WTC11 (cell line): ENCODE data around the gene MARK2. TPM values are rescaled to one million over a fixed set of nuclear protein-coding genes. Genes with fewer than 3 reads are reported as not detected.

Source experiments
- ATAC-seq: fragments of 200-7000 bp; cut with Tn5 transposase; 2 replicates; pipeline ENCODE4 v1.10.0; 2021; ENCODE audit warnings: mild to moderate bottlenecking, moderate library complexity
- CTCF ChIA-PET: fragments of 300-600 bp; sonication (Branson Sonifier 250); formaldehyde crosslinking; loops from one replicate; lab custom pipeline; 2021; ENCODE audit warnings: antibody characterized with exemption; lab: Charles Lee
- POLR2A ChIA-PET: fragments of 350-600 bp; sonication (Branson Sonifier 250); formaldehyde crosslinking; loops from one replicate; lab custom pipeline; 2021; ENCODE audit warnings: antibody characterized with exemption; lab: Charles Lee
- DNase-seq: peaks from one replicate; pipeline ENCODE4 v3.0.0; 2021; ENCODE audit warnings: low spot score
- H3K27ac Mint-ChIP-seq: 2 replicates; pipeline ENCODE4 v1.8.0; 2021; ENCODE audit warnings: mixed read lengths
- H3K27me3 Mint-ChIP-seq: 2 replicates; pipeline ENCODE4 v1.8.0; 2021; ENCODE audit warnings: low read depth, mild to moderate bottlenecking, moderate library complexity, mixed read lengths
- H3K36me3 Mint-ChIP-seq: 2 replicates; pipeline ENCODE4 v1.8.0; 2021; ENCODE audit warnings: mixed read lengths
- H3K4me1 Mint-ChIP-seq: 2 replicates; pipeline ENCODE4 v1.8.0; 2022; ENCODE audit warnings: mixed read lengths
- H3K4me3 Mint-ChIP-seq: 2 replicates; pipeline ENCODE4 v1.8.0; 2021; ENCODE audit warnings: mild to moderate bottlenecking, moderate library complexity, mixed read lengths
- H3K9me3 Mint-ChIP-seq: 2 replicates; pipeline ENCODE4 v1.8.0; 2021; ENCODE audit warnings: mixed read lengths
- ATF2 ChIP-seq: sonication (generic); formaldehyde crosslinking; IDR thresholded peaks from 2 replicates; pipeline ENCODE4 v1.8.1; 2022; ENCODE audit warnings: low read depth, missing genetic modification reagents, borderline replicate concordance
- E2F1 ChIP-seq: sonication (generic); formaldehyde crosslinking; IDR thresholded peaks from 2 replicates; pipeline ENCODE4 v1.8.0; 2022; ENCODE audit warnings: mild to moderate bottlenecking, missing genetic modification reagents
- MYBL2 ChIP-seq: sonication (generic); formaldehyde crosslinking; IDR thresholded peaks from 2 replicates; pipeline ENCODE4 v1.8.1; 2023; ENCODE audit warnings: mild to moderate bottlenecking, moderate library complexity, missing genetic modification reagents
- NFATC4 ChIP-seq: fragments of 250-450 bp; sonication (Bioruptor Pico); IDR thresholded peaks from 2 replicates; pipeline ENCODE4 v1.9.0; 2021; ENCODE audit warnings: mild to moderate bottlenecking
- NFE2L1 ChIP-seq: sonication (generic); formaldehyde crosslinking; IDR thresholded peaks from 2 replicates; pipeline ENCODE4 v1.8.1; 2023; ENCODE audit warnings: missing genetic modification reagents
- NFYB ChIP-seq: sonication (generic); formaldehyde crosslinking; conservative IDR thresholded peaks from 2 replicates; pipeline ENCODE4 v1.8.0; 2022; ENCODE audit warnings: low read depth, missing genetic modification reagents
- USF1 ChIP-seq: sonication (generic); formaldehyde crosslinking; IDR thresholded peaks from 2 replicates; pipeline ENCODE4 v1.8.0; 2022; ENCODE audit warnings: mild to moderate bottlenecking, missing genetic modification reagents
- ZBTB43 ChIP-seq: sonication (generic); formaldehyde crosslinking; IDR thresholded peaks from 2 replicates; pipeline ENCODE4 v1.8.1; 2023; ENCODE audit warnings: mild to moderate bottlenecking, missing genetic modification reagents
- ZNF263 ChIP-seq: sonication (generic); formaldehyde crosslinking; IDR thresholded peaks from 2 replicates; pipeline ENCODE4 v1.8.1; 2022; ENCODE audit warnings: low read depth, mild to moderate bottlenecking, moderate library complexity, missing genetic modification reagents
- ZNF396 ChIP-seq: fragments of 250-450 bp; sonication (Bioruptor Pico); IDR thresholded peaks from 2 replicates; pipeline ENCODE4 v1.8.0; 2021; ENCODE audit warnings: mild to moderate bottlenecking, moderate library complexity, borderline replicate concordance
- total RNA-seq: library from RNA; stranded (reverse); gene quantifications from 3 replicates; pipeline ENCODE4 v1.2.3, GENCODE V29; 2021
- TF ChIP-seq, protein P1 (sequence below): sonication (generic); formaldehyde crosslinking; IDR thresholded peaks from 2 replicates; pipeline ENCODE4 v1.8.0; 2022; ENCODE audit warnings: mild to moderate bottlenecking, missing genetic modification reagents

MARK2 gene
- total RNA-seq, 1 experiment from 2014 or later = 57.4 TPM

- TF ChIP-seq E2F1 (no peak), USF1 (CRISPR knock-in tag) (no peak), ZNF263 (CRISPR knock-in tag) (no peak), ZNF396 (no peak), MYBL2 (no peak), ATF2 (CRISPR knock-in tag) (no peak), NFE2L1 (CRISPR knock-in tag) (no peak), NFYB (CRISPR knock-in tag) (no peak)
- TF ChIP-seq, all 79 proteins: peak for 0
Measured at GRCh38 chr11:63884196-63884932, 45.5 kb downstream of the MARK2 start (continued).

GRCh38 chr11:63887386-63887999, 48.6 kb downstream of the MARK2 start:
- H3K4me1 Mint-ChIP-seq = peaks cover 55% of the 10 kb centered on the region
- CTCF ChIA-PET = interaction anchor here (0.6 to 1.8 kb wide), 10 partner anchors 19 to 82 kb away, joined by 3 to 7 read pairs (median 4); partner anchors contain the start of gene MARK2
- H3K27me3 Mint-ChIP-seq = no peaks in the 10 kb centered on the region
- peak overlapping the region; percentile 31; the same call in 1 of the 2 replicates for H3K4me3 Mint-ChIP-seq
- no peak for TF ChIP-seq ZBTB43 (CRISPR knock-in tag)
- TF ChIP-seq, protein P1, sequence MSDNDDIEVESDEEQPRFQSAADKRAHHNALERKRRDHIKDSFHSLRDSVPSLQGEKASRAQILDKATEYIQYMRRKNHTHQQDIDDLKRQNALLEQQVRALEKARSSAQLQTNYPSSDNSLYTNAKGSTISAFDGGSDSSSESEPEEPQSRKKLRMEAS (CRISPR knock-in tag) = peak; percentile 64; the same call in 1 of the 2 replicates
- 0 out of 2 replicates have a peak, but pooled peaks have one; percentile 41 for TF ChIP-seq E2F1
- no peaks in the 10 kb centered on the region for H3K9me3 Mint-ChIP-seq
- H3K27ac Mint-ChIP-seq = peak overlapping the region; percentile 93
- POLR2A ChIA-PET = interaction anchor here (0.9 kb wide), 1 partner anchor 9 kb away, joined by 3 read pairs; no protein-coding TSS in a partner anchor
- no peaks in the 10 kb centered on the region; the same call in 1 of the 2 replicates for H3K36me3 Mint-ChIP-seq
- DNase-seq (no peak), ATAC-seq (no peak)

DNA sequence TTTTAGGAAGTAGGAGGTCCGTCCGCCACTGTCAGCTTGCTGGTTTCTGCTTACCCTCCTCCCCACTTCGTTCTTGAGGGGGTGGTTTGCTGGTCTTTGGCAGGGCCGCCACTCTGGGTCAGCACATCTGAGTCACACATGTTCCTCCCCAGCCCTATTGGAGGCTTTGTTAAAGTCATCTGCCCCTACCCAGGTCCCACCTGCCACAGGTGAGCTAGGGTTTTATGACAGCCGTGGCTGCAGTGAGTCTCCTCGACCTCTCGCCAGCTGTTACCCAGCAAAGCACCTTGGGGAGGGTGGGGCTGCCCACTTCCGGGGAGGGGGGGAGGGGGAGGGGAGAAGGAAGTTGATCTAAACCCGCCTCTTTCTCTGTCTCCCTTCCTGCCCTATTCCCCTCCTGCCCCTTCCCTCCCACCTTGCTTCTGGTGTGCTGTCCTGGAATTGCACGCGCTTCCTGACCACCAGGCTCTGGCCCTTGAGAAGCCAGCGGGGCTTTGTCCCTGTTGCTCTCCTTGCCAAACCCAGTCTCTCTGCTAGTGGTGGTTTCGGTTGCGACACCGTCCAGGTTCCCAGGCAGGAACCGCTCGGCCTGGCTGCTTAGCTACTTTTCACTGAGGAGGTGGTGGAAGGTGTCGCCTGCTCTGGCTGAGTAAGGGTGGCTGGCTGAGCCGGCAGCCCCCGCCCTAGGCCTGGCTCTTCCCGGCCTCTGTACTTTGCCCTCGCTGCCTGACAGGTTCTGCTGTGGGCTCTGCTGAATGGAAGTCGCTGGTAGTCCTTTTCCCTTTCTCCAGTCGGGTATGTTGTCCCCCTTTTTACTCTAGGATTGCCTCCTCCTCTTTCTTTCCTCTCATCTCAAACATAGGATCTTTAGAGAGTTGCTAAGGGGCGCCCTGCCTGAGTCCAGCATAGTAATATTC, 49.5 kb downstream of the MARK2 start:
- DNase-seq (peak; percentile 62), ATAC-seq (peak; percentile 89)
- Mint-ChIP-seq H3K9me3 (no peaks in the 10 kb centered on the region), H3K4me3 (peak overlapping the region; percentile 55), H3K27ac (peak overlapping the region; percentile 94), H3K36me3 (no peaks in the 10 kb centered on the region; the same call in 1 of the 2 replicates), H3K27me3 (no peaks in the 10 kb centered on the region), H3K4me1 (peaks cover 47% of the 10 kb centered on the region)
- ChIA-PET POLR2A (interaction anchor here (0.9 kb wide), 1 partner anchor 10 kb away, joined by 3 read pairs; no protein-coding TSS in a partner anchor), CTCF (interaction anchor here (0.6 to 1.8 kb wide), 8 partner anchors 18 to 83 kb away, joined by 3 to 7 read pairs (median 4); partner anchors contain the start of gene MARK2)
- TF ChIP-seq ZBTB43 (CRISPR knock-in tag) (no peak), USF1 (CRISPR knock-in tag) (0 out of 2 replicates have a peak, but pooled peaks have one; percentile 20), E2F1 (no peak), NFATC4 (CRISPR knock-in tag) (no peak)
- TF ChIP-seq, protein P1 (CRISPR knock-in tag) = peak; percentile 52; the same call in 1 of the 2 replicates
